HG03196 (cell line): ENCODE measurements around the gene ACOT4.
A peak's percentile ranks its signal among the peaks of the same experiment; 100 is the strongest.
"Not testable (repeated sequence)": the region's sequence is repeated elsewhere in the genome, so short reads cannot be mapped to it uniquely, and the experiment has no call there.

Experiments used
- ATAC-seq: cut with Tn5 transposase; IDR thresholded peaks from one replicate; pipeline ENCODE4 v1.9.1; 2021; ENCODE audit not compliant: unreplicated experiment

ACOT4 gene

GRCh38 chr14:73576391-73576790 lies 15.3 kb upstream of the ACOT4 start:
- no peak for ATAC-seq

- not testable (repeated sequence) for ATAC-seq
Observed at GRCh38 chr14:73577214-73577613, 14.5 kb upstream of the ACOT4 start.

- not testable (repeated sequence) for ATAC-seq
Observed at GRCh38 chr14:73582102-73582979, 9.3 kb upstream of the ACOT4 start.

GRCh38 chr14:73588695-73589094 lies 3.0 kb upstream of the ACOT4 start:
- no peak for ATAC-seq

GRCh38 chr14:73589116-73589515 lies 2.6 kb upstream of the ACOT4 start:
- ATAC-seq, result no peak

GRCh38 chr14:73590673-73591004 lies 1.0 kb upstream of the ACOT4 start:
- ATAC-seq, result not testable (repeated sequence)

GRCh38 chr14:73594491-73594890 lies 2.8 kb downstream of the ACOT4 start:
- no peak for ATAC-seq

GRCh38 chr14:73599499-73599898 lies 7.8 kb downstream of the ACOT4 start:
- no peak for ATAC-seq

- no peak for ATAC-seq
Observed at GRCh38 chr14:73602994-73603393, 11.3 kb downstream of the ACOT4 start.

- no peak for ATAC-seq
Observed at GRCh38 chr14:73606271-73606670, 14.6 kb downstream of the ACOT4 start.

- no peak for ATAC-seq
Observed at GRCh38 chr14:73607241-73607640, 15.6 kb downstream of the ACOT4 start.

GRCh38 chr14:73610687-73611086 lies 19.0 kb downstream of the ACOT4 start:
- no peak for ATAC-seq

- ATAC-seq, result peak; percentile 53
Observed at GRCh38 chr14:73612339-73613045, 20.8 kb downstream of the ACOT4 start, which contains the start of gene ACOT6. Gene ACOT6, plus strand, starts transcription at chr14:73612517. Its CDS starts 55 bp downstream, at chr14:73612572.

GRCh38 chr14:73613046-73613383 lies 21.3 kb downstream of the ACOT4 start:
- no peak for ATAC-seq

- ATAC-seq, result no peak
Observed at GRCh38 chr14:73613419-73613963, 21.8 kb downstream of the ACOT4 start.

- no peak for ATAC-seq
Observed at GRCh38 chr14:73616831-73617230, 25.2 kb downstream of the ACOT4 start.

- no peak for ATAC-seq
Observed at GRCh38 chr14:73619524-73619923, 27.9 kb downstream of the ACOT4 start.

- no peak for ATAC-seq
Observed at GRCh38 chr14:73620268-73620667, 28.6 kb downstream of the ACOT4 start.

GRCh38 chr14:73623504-73624054 lies 31.9 kb downstream of the ACOT4 start:
- no peak for ATAC-seq

GRCh38 chr14:73625706-73626105 lies 34.0 kb downstream of the ACOT4 start:
- no peak for ATAC-seq

GRCh38 chr14:73627151-73627558 lies 35.5 kb downstream of the ACOT4 start:
- ATAC-seq, result no peak
